ENCODE data around the gene LRFN4.

- no peak for TF ChIP-seq YY1 (IDR thresholded peaks at IDR 0.05; ENCODE audit: insufficient read depth, insufficient read length)
- TF ChIP-seq SUZ12 (IDR thresholded peaks at IDR 0.05; ENCODE audit: extremely low read depth, insufficient read depth, insufficient read length), result no peak
- no peak for TF ChIP-seq ZNF274 (IDR thresholded peaks at IDR 0.05; ENCODE audit: low read depth, low read length)
Measured at GRCh38 chr11:66904561-66904960, 47.7 kb downstream of the LRFN4 start.
